GM19238 (cell line): ENCODE measurements around the gene C10orf71.

Experiments
- DNase-seq: peaks from one replicate; pipeline ENCODE4 v3.0.0; 2011; ENCODE audit warnings: low spot score; ENCODE audit not compliant: insufficient read length

Gene C10orf71

DNA sequence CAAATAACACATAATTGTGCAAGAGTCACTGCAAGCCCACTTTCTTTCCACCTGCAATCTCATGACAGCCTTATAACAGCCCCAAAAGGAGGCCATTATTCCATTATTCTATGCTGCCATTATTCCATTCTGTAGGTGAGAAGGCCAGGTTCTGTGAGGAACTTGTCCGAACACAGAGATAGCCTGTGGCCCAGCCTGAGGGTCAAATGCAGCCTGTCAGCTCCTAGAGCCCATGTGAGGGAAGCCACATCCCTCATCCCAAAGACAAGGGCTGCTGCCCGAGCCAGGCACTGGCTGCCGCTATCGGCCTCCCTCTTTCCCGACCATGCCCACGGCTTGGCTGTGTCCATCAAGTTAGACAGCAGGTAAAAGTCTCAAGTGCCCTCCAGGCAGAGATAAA, 24.1 kb upstream of the C10orf71 start:
- no peak for DNase-seq

DNA sequence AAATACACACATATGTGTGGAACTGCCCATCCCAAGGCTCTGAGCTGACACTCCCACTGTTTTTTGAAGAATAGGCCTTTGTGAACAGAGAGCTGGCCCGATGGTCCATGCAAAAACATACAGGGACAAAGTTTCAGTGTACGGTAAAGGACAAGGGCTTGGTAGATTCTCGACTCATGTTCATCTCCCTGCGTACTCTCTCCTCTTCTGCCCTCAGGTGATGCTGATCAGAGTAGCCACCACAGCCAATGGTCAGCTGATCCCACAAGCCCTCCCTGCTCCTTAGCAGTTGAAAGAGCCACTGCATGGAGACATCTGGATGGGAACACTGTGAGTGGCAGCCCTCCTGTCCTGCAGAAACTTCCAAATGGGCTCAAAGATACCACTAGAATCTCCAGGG, 23.1 kb upstream of the C10orf71 start:
- DNase-seq = no peak

DNA sequence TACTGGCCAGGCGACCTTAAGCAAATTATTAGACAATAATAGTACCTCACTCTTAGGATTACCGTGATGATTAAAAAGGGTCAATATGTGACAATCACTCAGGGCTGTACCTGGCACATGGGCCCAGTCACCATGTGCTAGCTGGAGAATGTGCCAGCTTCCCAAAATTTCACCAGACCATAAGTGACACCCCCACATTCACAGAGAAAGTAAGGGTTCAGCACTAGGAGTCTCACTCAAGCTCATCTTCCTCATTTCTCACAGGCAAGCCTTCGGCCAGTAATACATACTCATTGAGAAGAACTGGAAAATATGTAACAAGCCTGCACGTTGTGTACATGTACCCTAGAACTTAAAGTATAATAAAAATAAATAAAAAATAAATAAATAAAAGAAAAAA, 22.4 kb upstream of the C10orf71 start:
- DNase-seq = no peak

DNA sequence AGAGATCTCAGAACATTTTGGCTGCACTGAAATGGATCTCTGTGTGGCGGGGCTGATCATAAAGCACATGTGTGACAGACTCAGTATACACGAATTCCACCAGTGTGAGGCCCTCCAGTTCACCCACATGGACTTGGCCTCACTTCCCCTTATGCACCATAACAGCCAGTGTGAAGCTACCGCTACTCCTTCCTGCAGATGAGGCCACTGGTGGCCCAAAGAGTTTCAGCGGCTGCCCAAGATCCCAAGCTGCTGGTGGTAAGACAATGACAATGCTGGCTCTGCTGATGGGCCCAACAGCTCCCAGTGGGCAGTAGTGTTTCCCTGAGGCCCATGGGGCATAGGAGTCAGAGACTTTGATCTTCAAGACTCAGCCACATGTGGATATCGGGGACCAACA, 21.0 kb upstream of the C10orf71 start:
- DNase-seq = no peak

DNA sequence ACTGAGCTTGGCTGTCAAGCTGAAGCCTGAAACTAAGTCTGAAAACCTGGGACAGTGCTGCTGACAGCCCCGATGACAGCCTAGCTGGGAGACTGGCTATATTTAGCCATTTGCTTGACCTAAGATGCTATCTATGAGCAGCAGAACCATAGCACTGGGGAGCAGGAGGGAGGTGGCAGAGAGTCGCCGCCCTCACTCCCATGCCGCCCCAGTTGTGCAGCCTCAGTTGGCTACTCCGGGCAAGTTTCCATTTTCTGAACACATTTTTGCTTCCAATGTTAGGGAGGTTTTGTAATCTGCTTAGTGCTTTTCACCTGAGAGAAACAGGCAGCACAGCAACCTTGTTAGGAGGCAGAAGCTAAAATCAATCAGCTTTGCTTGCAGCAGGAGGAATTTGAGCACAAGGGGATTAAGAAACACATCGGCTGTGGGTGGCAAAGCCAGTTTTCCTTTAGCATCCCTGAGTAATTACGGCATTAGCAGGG, 20.4 kb upstream of the C10orf71 start:
- no peak for DNase-seq

DNA sequence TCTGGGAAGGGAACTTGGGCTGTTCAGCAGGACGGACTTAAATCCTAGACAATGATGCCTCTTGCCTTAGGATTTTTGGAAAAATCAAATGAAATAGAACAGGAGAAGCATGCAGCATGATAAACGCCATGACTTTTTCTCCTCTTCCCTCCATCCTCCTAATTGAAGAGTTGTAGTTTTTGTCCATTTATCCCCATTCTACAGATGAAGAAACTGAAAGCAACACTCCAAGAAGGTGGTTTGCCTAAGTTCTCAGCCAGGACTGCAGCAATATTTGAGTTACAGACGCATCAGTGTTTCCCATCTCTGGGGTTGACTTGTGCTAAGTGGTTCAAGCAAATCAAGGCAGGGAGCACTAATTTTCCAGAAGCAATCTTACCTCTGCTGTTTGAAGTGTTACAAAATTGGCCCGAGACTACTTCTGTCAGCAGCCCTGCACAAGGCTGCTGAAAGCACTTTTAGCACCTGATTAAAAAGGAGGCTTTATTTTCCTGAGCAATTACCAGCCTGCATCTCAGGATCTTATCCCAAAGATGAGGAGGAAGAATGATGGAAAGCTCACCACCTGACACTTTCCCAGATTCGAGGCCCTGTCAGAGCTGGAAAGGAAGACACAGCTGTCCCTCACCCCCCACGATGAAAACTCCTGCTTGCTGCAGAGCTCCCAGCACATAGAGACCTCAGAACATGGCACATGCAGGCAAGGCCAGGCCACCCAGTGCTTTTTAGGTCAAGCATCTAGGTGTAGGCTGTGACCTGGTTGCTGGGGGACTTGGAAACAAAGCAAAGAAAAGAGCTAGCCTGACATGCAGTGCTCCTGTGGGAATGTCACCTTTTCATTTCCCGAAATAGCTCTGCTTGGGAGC, 19.7 kb upstream of the C10orf71 start:
- DNase-seq = no peak

DNA sequence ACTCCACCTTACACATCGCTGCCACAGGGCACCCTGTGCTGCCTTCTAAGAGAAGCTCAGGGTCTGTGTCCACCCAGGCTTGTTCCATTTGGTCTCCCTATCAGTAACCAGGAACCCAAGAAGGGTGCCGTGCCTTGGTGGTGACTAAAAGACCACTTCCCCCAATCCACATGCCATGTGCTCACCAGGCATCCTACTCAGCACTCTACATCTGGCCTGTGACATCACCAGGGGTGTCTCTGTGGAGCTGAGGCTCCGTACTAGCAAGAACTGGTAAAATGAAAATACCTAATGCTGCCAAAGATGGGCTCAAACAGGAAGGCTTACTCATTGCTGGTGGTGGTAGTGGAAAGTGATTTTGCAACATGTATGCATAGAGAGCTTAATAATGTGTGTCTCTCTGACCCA, 19.0 kb upstream of the C10orf71 start:
- DNase-seq = no peak

DNA sequence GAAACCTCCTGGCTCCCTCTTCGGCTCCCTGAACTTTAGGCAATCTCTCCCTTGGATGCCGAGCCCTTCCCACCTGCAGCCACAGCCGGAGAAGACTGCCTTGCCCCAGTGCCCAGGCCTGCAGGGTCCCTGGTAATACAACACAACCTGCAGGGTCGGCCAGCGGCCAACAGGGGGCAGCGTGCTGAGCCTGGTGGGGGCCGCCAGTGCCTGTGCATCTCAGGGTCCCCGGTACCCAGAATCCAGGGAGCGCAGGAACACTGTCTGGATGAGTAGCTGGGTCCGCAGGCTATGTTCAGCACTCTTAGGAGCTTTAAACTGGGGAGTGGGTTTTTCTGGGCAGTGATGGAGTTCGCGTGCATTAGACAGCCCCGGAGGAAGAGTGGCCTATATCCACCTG, 17.5 kb upstream of the C10orf71 start:
- DNase-seq = no peak

DNA sequence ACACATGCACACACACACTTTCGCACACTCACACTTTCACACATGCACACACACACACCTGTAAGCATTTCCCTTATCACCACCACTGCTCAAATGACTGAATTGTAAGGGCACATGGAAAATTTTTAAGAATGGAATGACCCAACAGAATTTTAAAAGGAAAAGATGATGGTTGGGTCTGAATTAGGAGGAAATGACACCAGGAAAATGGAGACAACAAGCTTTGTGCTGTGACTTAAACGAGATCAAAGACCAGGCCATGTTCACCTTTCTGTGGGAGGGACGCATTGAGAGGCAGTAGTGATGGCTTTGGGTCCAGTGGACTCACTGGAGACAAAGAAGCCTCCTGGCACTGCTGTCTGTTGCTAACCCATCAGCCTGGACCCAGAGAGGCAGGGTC, 16.7 kb upstream of the C10orf71 start:
- no peak for DNase-seq

DNA sequence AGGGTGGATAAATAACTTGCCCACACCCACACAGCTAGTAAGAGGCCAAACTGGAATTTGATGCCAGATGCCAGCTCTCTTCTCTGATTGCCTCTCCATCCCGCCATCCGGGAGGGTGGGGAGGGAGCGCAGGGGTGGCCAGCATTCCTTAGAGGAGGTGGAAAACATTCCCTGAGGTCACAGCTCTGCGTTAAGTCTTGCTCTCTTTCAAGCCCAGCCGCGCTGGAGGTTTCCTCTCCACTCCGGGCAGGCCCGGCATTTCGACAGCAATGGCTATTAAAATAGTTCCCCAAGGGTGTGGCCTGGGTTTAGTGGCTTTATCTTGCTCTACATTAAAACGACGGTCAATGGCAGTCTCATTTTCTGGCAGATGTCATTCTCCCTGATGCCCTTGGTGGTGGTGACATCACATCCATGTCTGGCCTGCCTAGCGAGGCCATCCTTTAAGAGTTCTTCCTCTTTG, 16.1 kb upstream of the C10orf71 start:
- no peak for DNase-seq

DNA sequence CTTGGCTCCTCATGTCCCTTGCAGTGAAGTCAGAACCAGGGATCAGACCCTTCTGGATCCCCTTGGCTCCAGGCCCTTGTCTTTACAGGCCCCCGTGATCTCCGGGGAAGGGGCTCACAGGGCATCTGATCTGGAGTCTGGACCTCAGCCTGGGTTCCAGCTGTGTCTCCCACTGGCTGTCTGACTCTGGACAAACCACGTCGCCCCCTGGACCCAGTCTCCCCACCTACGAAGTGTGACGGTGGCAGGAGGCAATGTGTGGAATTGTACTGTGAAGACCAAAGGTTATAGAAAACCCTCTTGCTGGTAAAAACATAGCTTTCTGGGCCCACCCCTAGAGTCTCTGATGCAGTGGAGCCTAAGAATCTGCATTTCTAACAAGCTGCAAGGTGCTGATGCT, 15.5 kb upstream of the C10orf71 start:
- no peak for DNase-seq

DNA sequence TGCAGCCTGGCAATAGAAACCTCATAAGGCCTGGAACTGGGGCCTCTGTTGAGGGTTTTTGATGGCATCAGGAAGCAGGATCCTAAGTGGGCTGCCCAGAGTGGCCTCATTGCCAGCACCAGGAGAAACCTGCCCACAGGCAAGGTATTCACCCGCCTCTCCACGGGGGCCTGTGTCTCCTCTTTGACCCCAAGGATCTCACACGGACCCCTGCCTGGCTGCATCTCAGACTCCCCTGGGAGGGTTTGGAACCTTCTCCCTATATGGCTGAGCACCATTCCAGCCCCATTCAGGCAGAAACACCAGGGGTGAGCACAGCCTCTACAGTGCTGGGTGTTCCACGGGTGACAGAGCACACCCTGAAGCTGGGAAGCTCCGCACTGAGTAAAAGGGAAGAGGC, 14.6 kb upstream of the C10orf71 start:
- DNase-seq = no peak

DNA sequence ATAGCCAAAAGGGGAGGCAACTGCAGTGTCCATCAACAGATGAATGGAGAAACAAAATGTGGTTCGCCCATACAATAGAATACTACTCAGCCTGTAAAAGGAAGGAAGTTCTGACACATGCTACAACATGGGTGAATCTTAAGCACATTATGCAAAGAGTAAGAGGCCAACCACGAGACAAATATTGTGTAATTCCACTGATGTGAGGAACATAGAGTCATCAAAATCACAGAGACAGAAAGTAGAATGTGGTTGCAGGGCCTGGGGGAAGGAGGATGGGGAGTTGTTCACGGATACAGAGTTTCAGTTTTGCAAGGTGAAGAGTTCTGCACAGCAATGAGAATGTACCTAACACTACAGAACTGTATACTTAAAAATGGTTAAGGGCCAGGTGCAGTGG, 13.7 kb upstream of the C10orf71 start:
- DNase-seq = no peak

DNA sequence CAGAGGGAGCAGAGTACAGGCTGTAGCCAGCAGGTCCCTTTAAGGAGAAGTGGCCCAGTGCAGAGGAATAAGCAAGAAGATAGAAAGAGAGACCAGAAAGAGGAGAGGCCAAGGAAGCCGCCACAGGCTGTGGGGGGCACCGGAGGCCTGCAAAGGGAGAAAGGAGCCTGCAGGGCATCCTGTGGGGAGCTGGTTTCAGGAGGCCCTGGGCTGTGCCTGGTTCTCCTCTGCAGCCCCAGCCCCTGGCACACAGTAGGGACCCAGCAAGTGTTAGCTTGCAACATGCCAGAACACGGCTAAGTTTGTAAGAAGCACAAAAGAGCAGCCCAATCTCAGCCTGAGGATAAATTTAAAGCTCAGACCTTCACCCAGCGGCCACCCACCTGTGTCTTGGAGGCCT, 12.3 kb upstream of the C10orf71 start:
- no peak for DNase-seq

DNA sequence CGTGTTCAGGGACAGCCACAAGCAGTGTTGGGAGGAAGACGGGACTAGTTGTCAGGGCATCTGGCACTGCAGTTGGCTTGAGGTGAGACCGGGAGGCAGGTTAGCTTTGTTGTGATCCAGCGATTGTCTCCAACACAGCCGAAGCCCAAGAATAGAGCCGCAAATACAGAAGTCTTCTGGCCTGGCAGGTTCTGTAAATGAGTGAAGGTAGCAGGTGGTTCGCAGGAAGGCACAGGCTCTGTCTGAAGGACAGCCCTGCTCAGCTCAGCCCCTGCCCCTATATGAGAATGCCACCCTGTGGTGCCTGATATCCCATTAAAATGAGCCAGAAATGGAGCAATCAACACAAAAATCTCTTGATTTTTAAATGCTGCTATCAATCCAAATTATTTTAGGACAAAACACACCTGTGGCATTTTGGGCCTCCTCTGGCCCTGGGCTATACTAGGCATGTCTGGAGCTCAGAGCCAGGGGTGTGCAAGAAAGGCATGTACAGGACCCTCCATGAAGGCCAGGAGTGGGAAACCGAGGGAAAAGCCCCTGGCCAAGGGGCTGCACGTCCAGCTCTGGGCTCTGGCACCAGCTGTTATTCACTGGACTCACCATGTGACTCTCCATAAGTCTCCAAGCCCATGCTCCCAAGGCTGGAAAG, 11.2 kb upstream of the C10orf71 start:
- DNase-seq = no peak

DNA sequence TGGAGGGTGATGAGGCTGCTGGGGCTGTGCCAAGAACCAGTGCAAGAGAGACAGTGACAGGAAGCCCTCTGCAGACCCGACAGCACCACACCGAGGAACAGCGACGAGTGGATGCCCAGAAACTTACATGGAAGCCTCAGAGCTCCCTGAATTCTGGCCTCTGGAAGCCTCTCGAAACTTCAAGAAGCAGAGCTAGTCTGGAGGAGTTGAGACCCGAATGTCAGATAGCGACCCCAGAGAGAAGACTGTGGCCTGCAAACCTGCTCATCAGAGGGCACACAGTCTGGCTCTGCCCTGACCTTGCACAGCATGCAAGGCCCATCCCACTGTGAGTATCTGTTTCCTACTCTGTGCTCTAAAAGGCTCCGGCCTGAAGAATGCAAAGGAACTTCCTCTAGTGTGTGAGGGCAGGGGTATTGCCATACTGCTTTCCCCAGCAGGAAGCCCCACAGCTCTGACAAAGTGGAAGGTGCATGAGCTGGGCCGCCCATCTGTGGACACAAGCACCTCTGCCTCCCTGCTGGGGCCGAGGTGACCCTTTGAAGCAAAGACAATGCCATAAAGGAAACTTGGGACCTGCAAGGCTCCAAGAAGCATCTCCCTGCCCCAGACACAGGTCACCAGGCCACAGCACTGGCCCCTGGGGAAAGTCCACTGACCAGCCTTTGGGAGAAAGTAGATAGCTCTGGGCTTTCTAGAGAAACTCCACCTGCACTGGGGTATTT, 10.5 kb upstream of the C10orf71 start:
- DNase-seq = no peak

DNA sequence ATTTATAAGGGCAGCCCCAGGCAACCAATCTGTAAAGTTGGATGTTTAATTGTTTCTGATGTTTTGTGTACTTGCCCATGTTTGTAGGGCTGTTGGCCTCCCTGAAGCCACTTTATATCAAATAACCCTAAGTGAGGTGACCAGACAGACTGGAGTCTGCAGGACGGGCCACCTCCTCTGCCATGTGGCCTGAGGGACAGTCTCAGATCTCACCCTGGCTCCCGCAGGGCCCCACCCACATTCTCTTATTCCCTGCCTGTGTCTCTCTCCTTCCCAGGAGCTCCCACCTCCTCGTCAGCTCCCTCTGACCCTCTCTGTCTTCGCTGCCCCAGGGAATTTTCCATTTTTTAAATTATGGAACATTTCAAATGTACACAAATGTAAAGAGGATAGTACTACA, 9.5 kb upstream of the C10orf71 start:
- no peak for DNase-seq

DNA sequence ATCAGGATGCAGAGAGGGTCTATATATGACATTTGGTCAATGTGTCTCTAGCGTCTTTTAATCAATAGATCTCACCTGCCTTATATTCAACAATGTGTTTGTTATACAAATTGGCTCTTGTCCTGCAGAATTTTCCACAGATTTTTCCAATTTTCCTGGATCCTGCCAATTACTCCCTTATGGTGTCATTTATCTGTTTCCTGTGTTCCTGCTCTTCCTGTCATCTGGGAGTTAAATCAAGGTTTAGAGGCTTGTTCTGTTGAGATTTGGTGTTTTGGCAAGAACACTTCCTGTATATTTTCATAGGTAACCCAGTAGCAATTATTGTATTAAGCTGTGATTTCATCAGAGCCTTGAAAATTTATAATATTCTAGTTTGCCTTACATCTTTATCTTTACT, 8.8 kb upstream of the C10orf71 start:
- no peak for DNase-seq

DNA sequence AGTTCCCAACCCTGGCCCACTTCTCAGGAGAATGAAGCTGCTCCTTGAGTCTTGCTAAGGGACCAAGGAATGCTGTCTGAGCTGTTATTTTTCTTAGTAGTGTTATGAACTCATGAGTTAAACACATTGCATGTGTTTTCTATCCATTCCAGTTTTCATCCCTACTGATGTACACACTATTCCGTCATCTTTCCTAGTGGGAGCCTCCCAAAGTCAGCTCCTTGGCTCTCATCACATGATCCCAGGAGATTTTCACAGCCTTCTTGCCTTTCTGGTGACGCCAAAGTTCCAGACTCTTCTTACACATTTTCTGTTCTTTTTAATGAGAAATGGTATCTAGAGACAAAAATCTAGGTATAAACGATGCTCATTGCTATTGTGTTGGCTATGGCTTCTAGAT, 8.4 kb upstream of the C10orf71 start:
- no peak for DNase-seq

DNA sequence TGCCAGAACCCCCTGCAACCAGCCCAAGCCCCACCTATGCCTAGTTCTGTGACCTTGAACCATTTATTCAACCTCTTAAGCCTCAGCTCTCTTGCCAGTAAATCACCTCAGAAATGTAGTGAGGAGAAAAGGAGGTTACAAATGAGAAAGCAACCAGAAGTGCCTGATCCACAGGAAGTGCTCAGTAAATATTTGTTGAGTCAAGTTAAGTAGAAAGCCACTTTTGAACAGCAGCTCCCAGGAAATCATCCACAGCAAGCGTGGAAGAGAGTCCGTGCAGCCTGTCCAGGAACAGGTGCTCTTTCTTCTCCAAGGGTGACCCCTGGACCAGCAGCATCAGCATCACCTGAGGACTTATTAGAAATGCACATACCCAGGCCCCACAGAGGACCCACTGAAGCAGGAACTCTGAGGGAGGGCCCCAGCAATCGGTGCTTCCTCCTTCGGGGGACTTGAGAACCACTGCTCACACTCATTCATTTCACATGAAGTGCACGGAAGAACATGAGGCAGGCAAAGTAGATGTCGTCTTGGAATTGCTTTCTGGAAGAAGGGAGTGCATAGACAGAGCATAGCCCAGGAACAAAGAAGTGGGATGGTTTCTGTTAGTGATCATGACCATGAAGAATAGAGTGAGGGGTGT, 6.3 kb upstream of the C10orf71 start:
- no peak for DNase-seq

DNA sequence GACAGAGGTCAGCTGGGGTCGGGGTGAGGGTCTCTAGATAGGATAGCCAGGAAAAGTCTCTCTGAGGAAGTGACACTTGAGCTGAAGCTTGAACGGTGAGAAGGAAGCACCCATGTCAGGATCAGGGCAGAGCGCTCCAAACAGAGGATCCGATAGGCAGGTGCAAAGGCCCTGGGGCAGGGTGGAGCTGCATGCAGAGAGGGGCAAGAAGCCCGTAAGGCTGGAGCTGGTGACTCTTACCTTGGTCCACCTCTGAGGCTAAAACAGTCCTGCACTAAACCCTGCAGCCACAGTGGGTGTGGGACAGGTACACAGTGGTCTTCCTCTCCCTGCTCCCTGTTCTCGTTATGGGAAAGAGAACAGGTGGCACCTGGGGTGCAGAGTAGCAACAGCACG, 5.8 kb upstream of the C10orf71 start:
- DNase-seq = no peak

DNA sequence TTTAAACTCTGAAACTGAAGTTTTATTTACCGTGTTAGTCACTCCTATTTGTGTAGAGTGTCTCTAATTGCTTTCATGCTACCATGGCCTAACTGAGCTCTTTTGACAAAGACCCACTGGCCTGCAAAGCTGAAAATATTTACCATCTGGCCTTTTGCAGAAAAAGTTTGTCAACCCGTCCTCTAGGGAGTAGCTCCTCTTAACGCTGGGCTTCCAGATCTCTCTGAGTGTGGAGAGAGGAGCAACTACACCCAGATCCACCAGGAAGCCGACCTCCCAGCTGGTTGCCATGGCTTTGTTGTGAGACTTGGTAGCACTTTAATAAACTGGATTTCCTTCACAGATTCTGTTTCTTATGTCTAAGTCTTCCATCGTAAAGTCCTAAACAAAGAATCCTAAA, 4.2 kb upstream of the C10orf71 start:
- DNase-seq = no peak
